Endothelial cell of umbilical vein (primary cell): Measurements from ENCODE around the gene HASPIN. TPM values are rescaled to one million over a fixed set of nuclear protein-coding genes. Genes with fewer than 3 reads are reported as not detected.

Experiments
- BruUV-seq: library from RNA; stranded (reverse); fragments of 400-500 nt; replicated peaks from 2 replicates; lab custom pipeline; 2021; lab: Mats Ljungman, UMichigan
- CTCF ChIA-PET: fragments of 300-600, 350-600 bp; sonication (Branson Sonifier 250); formaldehyde crosslinking; loops from one replicate; lab custom pipeline; 2021; ENCODE audit warnings: antibody characterized with exemption, inconsistent platforms; lab: Charles Lee
- POLR2A ChIA-PET: fragments of 300-600, 350-600 bp; sonication (Branson Sonifier 250); formaldehyde crosslinking; loops from one replicate; lab custom pipeline; 2021; ENCODE audit warnings: antibody characterized with exemption, inconsistent platforms; lab: Charles Lee
- DNase-seq: peaks from one replicate; pipeline ENCODE4 v3.0.0-alpha.2; 2011; ENCODE audit warnings: low read depth, low spot score
- FAIRE-seq: peaks from 2 replicates; lab custom pipeline; 2011; peaks lifted over from hg19 to GRCh38; lab: Jason Lieb, UNC
- H2AFZ ChIP-seq: 2 replicates; pipeline ENCODE4 v1.6.0; 2012; ENCODE audit warnings: low read depth, low read length, control low read depth, inconsistent platforms
- H3K27ac ChIP-seq: 2 replicates; pipeline ENCODE4 v1.5.1; 2011; ENCODE audit warnings: low read depth, mild to moderate bottlenecking, control low read depth, low read length, moderate library complexity; ENCODE audit not compliant: insufficient read depth
- H3K27me3 ChIP-seq, 2 experiments: 2 replicates each; pipeline versions ENCODE4 v1.6.0 to v1.6.1; 2011; ENCODE audit warnings: low read length in 2 of 2, mixed read lengths in 1 of 2; ENCODE audit not compliant: control insufficient read depth in 2 of 2, insufficient read depth in 2 of 2
- H3K36me3 ChIP-seq, 2 experiments: 2 replicates in 1 of 2; 3 replicates in 1 of 2; pipeline ENCODE4 v1.5.1; 2011; ENCODE audit warnings: low read length in 2 of 2, mild to moderate bottlenecking in 1 of 2, moderate library complexity in 1 of 2; ENCODE audit not compliant: control insufficient read depth in 2 of 2, insufficient read depth in 2 of 2; ENCODE audit errors: extremely low read depth in 1 of 2
- H3K4me1 ChIP-seq: 3 replicates; pipeline ENCODE4 v1.5.1; 2011; ENCODE audit warnings: mild to moderate bottlenecking, low read length; ENCODE audit not compliant: control insufficient read depth, insufficient read depth; ENCODE audit errors: extremely low read depth
- H3K4me2 ChIP-seq: 2 replicates; pipeline ENCODE4 v1.6.1; 2011; ENCODE audit warnings: low read length, control low read depth, mixed read lengths; ENCODE audit not compliant: insufficient read depth
- H3K4me3 ChIP-seq, 3 experiments: fragments of 200-600 bp in 1 of 3; sonication (generic), shearing (Covaris generic) in 1 of 3; replicated peaks in 1 of 3; 2 replicates each; pipeline ENCODE4 v1.5.1; 2011 to 2016; ENCODE audit warnings: control low read depth in 3 of 3, low read length in 3 of 3, mild to moderate bottlenecking in 2 of 3, inconsistent platforms in 1 of 3, low read depth in 1 of 3, moderate library complexity in 1 of 3; ENCODE audit not compliant: insufficient read depth in 1 of 3
- H3K79me2 ChIP-seq: 2 replicates; pipeline ENCODE4 v1.6.0; 2012; ENCODE audit warnings: low read length, inconsistent platforms; ENCODE audit not compliant: control insufficient read depth, insufficient read depth
- H3K9ac ChIP-seq: replicated peaks from 2 replicates; pipeline ENCODE3; 2011; ENCODE audit warnings: low read length, control low read depth; ENCODE audit not compliant: insufficient read depth; ENCODE audit errors: extremely low read depth
- H3K9me1 ChIP-seq: replicated peaks from 3 replicates; pipeline ENCODE4 v1.6.0; 2011; ENCODE audit warnings: mild to moderate bottlenecking, low read length; ENCODE audit not compliant: control insufficient read depth, insufficient read depth; ENCODE audit errors: extremely low read depth
- H3K9me3 ChIP-seq: replicated peaks from 2 replicates; pipeline ENCODE4 v1.5.1; 2012; ENCODE audit warnings: low read length, inconsistent platforms; ENCODE audit not compliant: control insufficient read depth, insufficient read depth
- H4K20me1 ChIP-seq: replicated peaks from 2 replicates; pipeline ENCODE3; 2011; ENCODE audit warnings: mild to moderate bottlenecking, low read length; ENCODE audit not compliant: control insufficient read depth, insufficient read depth; ENCODE audit errors: extremely low read depth
- EZH2 ChIP-seq: IDR thresholded peaks from 2 replicates; pipeline ENCODE4 v1.6.1; 2012; ENCODE audit warnings: borderline replicate concordance, low read depth, mild to moderate bottlenecking, moderate library complexity, low read length, inconsistent platforms; ENCODE audit not compliant: severe bottlenecking
- FOS ChIP-seq: IDR thresholded peaks from 2 replicates; pipeline ENCODE4 v1.6.1; 2011; ENCODE audit warnings: mild to moderate bottlenecking, low read length, moderate library complexity, borderline replicate concordance; ENCODE audit not compliant: insufficient read depth
- GATA2 ChIP-seq: IDR thresholded peaks from 2 replicates; pipeline ENCODE4 v1.7.0; 2011; ENCODE audit warnings: low read depth, mild to moderate bottlenecking, moderate library complexity, mixed read lengths, low read length; ENCODE audit not compliant: insufficient read length, insufficient read depth
- JUN ChIP-seq: IDR thresholded peaks from 2 replicates; pipeline ENCODE4 v1.6.1; 2011; ENCODE audit warnings: borderline replicate concordance, low read depth; ENCODE audit not compliant: insufficient read length, insufficient read depth
- MAX ChIP-seq: IDR thresholded peaks from 2 replicates; pipeline ENCODE4 v1.6.1; 2011; ENCODE audit not compliant: insufficient read depth, insufficient read length
- MYC ChIP-seq: IDR thresholded peaks from one replicate; pipeline ENCODE4 v1.6.1; 2011; ENCODE audit warnings: mild to moderate bottlenecking, low read depth, low read length
- POLR2A ChIP-seq: IDR thresholded peaks from 2 replicates; pipeline ENCODE4 v1.6.1; 2012; ENCODE audit warnings: low read depth, mild to moderate bottlenecking, control low read depth, low read length
- POLR2AphosphoS5 ChIP-seq: IDR thresholded peaks from 2 replicates; pipeline ENCODE4 v1.6.1; 2012; ENCODE audit warnings: low read depth, mild to moderate bottlenecking, control low read depth, low read length, moderate library complexity; ENCODE audit not compliant: insufficient read depth
- dilution Hi-C: fragments of 300-500 bp; cut with MboI; formaldehyde crosslinking; loops from one replicate; pipeline ENCODE4 v1.15.0; 2019; ENCODE audit warnings: low sequenced_read_pairs; ENCODE audit not compliant: extremely low pct_ligation_motif_present
- intact Hi-C: fragments of 100-400 bp; cut with micrococcal nuclease; formaldehyde crosslinking; loops from one replicate; pipeline ENCODE4 v1.10.0; 2022
- polyA plus RNA-seq, 4 experiments: library from polyadenylated mRNA; depleted of rRNA in 3 of 4; stranded (reverse) in 3 of 4; unstranded in 1 of 4; fragments of >200 nt; gene quantifications; 2 replicates each; pipeline versions ENCODE4 v1.2.1 to v1.2.3, GENCODE V29; 2011 to 2012; ENCODE audit warnings: missing spikeins in 1 of 4
- total RNA-seq: library from RNA; stranded (reverse); gene quantifications from 2 replicates; pipeline ENCODE4 v1.2.3, GENCODE V29; 2021
- TF ChIP-seq, protein P1 (sequence below), 2 donors: IDR thresholded peaks; 1 replicate in 1 of 2; 2 replicates in 1 of 2; pipeline ENCODE4 v1.5.1; 2011; ENCODE audit warnings: low read length in 2 of 2, mild to moderate bottlenecking in 2 of 2, moderate library complexity in 2 of 2, control low read depth in 1 of 2, inconsistent platforms in 1 of 2, low read depth in 1 of 2; ENCODE audit not compliant: insufficient read depth in 1 of 2; ENCODE audit errors: extremely low read depth in 1 of 2

The HASPIN gene
- total and polyA plus RNA-seq, 2 donors (not counting 3 experiments of a cell fraction or from before 2014, with no cell fraction given), result 2.7 to 13.2 TPM

- ChIA-PET POLR2A (interaction anchor here (0.6 kb wide), 1 partner anchor 10 kb away, joined by 3 read pairs; no protein-coding TSS in a partner anchor), CTCF (interaction anchor here (1.1 to 4.0 kb wide), 3 partner anchors 17 to 23 kb away, joined by 3 to 22 read pairs (median 4); no protein-coding TSS in a partner anchor)
- H3K4me1 ChIP-seq, result peaks cover 2% of the 10 kb centered on the region
- DNase-seq (no peak), FAIRE-seq (no peak)
- H2AFZ ChIP-seq, result no peak overlapping the region
- no TSS peak for BruUV-seq
- no peaks in the 10 kb centered on the region for H3K36me3 ChIP-seq
- intact Hi-C loops (no loop called here), dilution Hi-C loops (no loop called here)
- no peak overlapping the region for H3K9ac ChIP-seq
- H3K27me3 ChIP-seq, result no peaks in the 10 kb centered on the region
- no peak overlapping the region for H3K4me3 ChIP-seq
- H3K9me3 ChIP-seq, result no peaks in the 10 kb centered on the region
- no peaks in the 10 kb centered on the region for H3K79me2 ChIP-seq
- no peaks in the 10 kb centered on the region for H4K20me1 ChIP-seq
- no peaks in the 10 kb centered on the region for H3K9me1 ChIP-seq
- TF ChIP-seq FOS (no peak), MYC (no peak), JUN (no peak), EZH2 (no peak), POLR2A (no peak), POLR2AphosphoS5 (no peak), GATA2 (no peak), MAX (no peak)
- TF ChIP-seq, protein P1, sequence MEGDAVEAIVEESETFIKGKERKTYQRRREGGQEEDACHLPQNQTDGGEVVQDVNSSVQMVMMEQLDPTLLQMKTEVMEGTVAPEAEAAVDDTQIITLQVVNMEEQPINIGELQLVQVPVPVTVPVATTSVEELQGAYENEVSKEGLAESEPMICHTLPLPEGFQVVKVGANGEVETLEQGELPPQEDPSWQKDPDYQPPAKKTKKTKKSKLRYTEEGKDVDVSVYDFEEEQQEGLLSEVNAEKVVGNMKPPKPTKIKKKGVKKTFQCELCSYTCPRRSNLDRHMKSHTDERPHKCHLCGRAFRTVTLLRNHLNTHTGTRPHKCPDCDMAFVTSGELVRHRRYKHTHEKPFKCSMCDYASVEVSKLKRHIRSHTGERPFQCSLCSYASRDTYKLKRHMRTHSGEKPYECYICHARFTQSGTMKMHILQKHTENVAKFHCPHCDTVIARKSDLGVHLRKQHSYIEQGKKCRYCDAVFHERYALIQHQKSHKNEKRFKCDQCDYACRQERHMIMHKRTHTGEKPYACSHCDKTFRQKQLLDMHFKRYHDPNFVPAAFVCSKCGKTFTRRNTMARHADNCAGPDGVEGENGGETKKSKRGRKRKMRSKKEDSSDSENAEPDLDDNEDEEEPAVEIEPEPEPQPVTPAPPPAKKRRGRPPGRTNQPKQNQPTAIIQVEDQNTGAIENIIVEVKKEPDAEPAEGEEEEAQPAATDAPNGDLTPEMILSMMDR (IDR thresholded peaks at IDR 0.05; ENCODE audit: extremely low read depth in 1 of 2, insufficient read depth in 1 of 2, low read depth in 1 of 2, low read length in 2 of 2), result no peak
- no peak overlapping the region for H3K4me2 ChIP-seq
- H3K27ac ChIP-seq, result no peak overlapping the region
Observed at GRCh38 chr17:3761036-3761917, 37.6 kb downstream of the HASPIN start.
